Fibroblast of lung (primary cell): ENCODE data around the gene CCL17.

Experiments used
- CTCF ChIP-seq, 2 donors: IDR thresholded peaks in 1 of 2; conservative IDR thresholded peaks in 1 of 2; 1 replicate in 1 of 2; 2 replicates in 1 of 2; pipeline ENCODE4 v1.5.1; 2011 to 2012; ENCODE audit warnings: low read length in 2 of 2, control low read depth in 1 of 2, inconsistent platforms in 1 of 2, low read depth in 1 of 2, mild to moderate bottlenecking in 1 of 2
- EZH2 ChIP-seq: IDR thresholded peaks from 2 replicates; pipeline ENCODE4 v1.5.1; 2012; ENCODE audit warnings: low read length, control low read depth, mild to moderate bottlenecking; ENCODE audit errors: missing control alignments

- no peak for TF ChIP-seq CTCF (conservative IDR thresholded peaks at IDR 0.05 in 1 of 2, IDR thresholded peaks at IDR 0.05 in 1 of 2; ENCODE audit: low read depth in 1 of 2, low read length in 2 of 2)
- no peak for TF ChIP-seq EZH2
Observed at GRCh38 chr16:57360321-57360935, 44.1 kb upstream of the CCL17 start.
